CD4-positive, alpha-beta memory T cell (primary cell): Measurements from ENCODE around the gene HRK. TPM values are rescaled to one million over a fixed set of nuclear protein-coding genes. Genes with fewer than 3 reads are reported as not detected.

Experiments used
- CTCF ChIA-PET: fragments of 350-600 bp; sonication (Branson Sonifier 250); formaldehyde crosslinking; loops from one replicate; lab custom pipeline; 2021; ENCODE audit warnings: inconsistent platforms; ENCODE audit not compliant: partially characterized antibody; lab: Charles Lee
- POLR2A ChIA-PET: fragments of 350-600 bp; sonication (Branson Sonifier 250); formaldehyde crosslinking; loops from one replicate; lab custom pipeline; 2021; ENCODE audit not compliant: partially characterized antibody; lab: Charles Lee
- DNase-seq, 5 donors: peaks; one replicate each; pipeline versions ENCODE4 v3.0.0 to v3.0.0-alpha.2; 2020 to 2022; ENCODE audit warnings: mixed read lengths in 1 of 5
- H3K27ac ChIP-seq: one replicate; pipeline ENCODE4 v1.7.0; 2013; ENCODE audit warnings: low read depth, low read length
- H3K27me3 ChIP-seq: 2 replicates; pipeline ENCODE4 v1.7.0; 2013; ENCODE audit warnings: mild to moderate bottlenecking, low read length, moderate library complexity; ENCODE audit not compliant: insufficient read depth
- H3K36me3 ChIP-seq: 2 replicates; pipeline ENCODE4 v1.7.0; 2013; ENCODE audit warnings: mild to moderate bottlenecking, low read length, moderate library complexity; ENCODE audit not compliant: insufficient read depth
- H3K4me1 ChIP-seq: 2 replicates; pipeline ENCODE4 v1.7.0; 2013; ENCODE audit warnings: mild to moderate bottlenecking, low read length, moderate library complexity; ENCODE audit not compliant: insufficient read depth
- H3K4me3 ChIP-seq, 2 donors: one replicate each; pipeline ENCODE4 v1.7.0; 2013; ENCODE audit warnings: low read length in 2 of 2, mild to moderate bottlenecking in 1 of 2
- H3K9me3 ChIP-seq, 2 donors: one replicate each; pipeline ENCODE4 v1.7.0; 2013; ENCODE audit warnings: low read length in 2 of 2, control low read depth in 1 of 2; ENCODE audit not compliant: control insufficient read depth in 1 of 2
- H3K27ac Mint-ChIP-seq, 7 donors: one replicate each; pipeline ENCODE4 v1.8.0; 2020 to 2021; ENCODE audit warnings: mixed read lengths in 7 of 7, mild to moderate bottlenecking in 6 of 7, inconsistent platforms in 3 of 7, moderate library complexity in 3 of 7
- H3K27me3 Mint-ChIP-seq, 2 donors: one replicate each; pipeline ENCODE4 v1.8.0; 2020 to 2021; ENCODE audit warnings: mixed read lengths in 2 of 2
- H3K36me3 Mint-ChIP-seq, 2 donors: one replicate each; pipeline ENCODE4 v1.8.0; 2020 to 2021; ENCODE audit warnings: mixed read lengths in 2 of 2, inconsistent platforms in 1 of 2, mild to moderate bottlenecking in 1 of 2
- H3K4me1 Mint-ChIP-seq, 4 donors: one replicate each; pipeline ENCODE4 v1.8.0; 2020 to 2021; ENCODE audit warnings: mixed read lengths in 4 of 4, mild to moderate bottlenecking in 1 of 4
- H3K4me3 Mint-ChIP-seq, 8 donors: one replicate each; pipeline ENCODE4 v1.8.0; 2020 to 2021; ENCODE audit warnings: mixed read lengths in 8 of 8, mild to moderate bottlenecking in 7 of 8, moderate library complexity in 6 of 8, inconsistent platforms in 3 of 8
- H3K9me3 Mint-ChIP-seq, 8 donors: one replicate each; pipeline ENCODE4 v1.8.0; 2020 to 2021; ENCODE audit warnings: mixed read lengths in 8 of 8, mild to moderate bottlenecking in 5 of 8, inconsistent platforms in 3 of 8, moderate library complexity in 1 of 8
- intact Hi-C: fragments of 100-400 bp; cut with micrococcal nuclease; formaldehyde crosslinking; loops from one replicate; pipeline ENCODE4 v1.15.1; 2023
- polyA plus RNA-seq, 2 donors: library from polyadenylated mRNA; unstranded; fragments of 300-500 nt; fragmentation: Illumina TruSeq; gene quantifications; one replicate each; pipeline ENCODE4 v1.2.3, GENCODE V29; 2021
- total RNA-seq, 2 experiments: library from RNA; stranded (reverse); gene quantifications; one replicate each; pipeline ENCODE4 v1.2.3, GENCODE V29; 2021

HRK gene
- total and polyA plus RNA-seq, 4 experiments from 2014 or later, result 0.06 TPM; not detected in 3

- no peak for DNase-seq
- peaks cover 6% of the 10 kb centered on the region for H3K4me1 ChIP-seq
- Mint-ChIP-seq H3K9me3 (no peaks in the 10 kb centered on the region), H3K27me3 (peaks cover 11 to 13% of the 10 kb centered on the region in 2 donors), H3K4me3 (no peak overlapping the region), H3K36me3 (no peaks in the 10 kb centered on the region), H3K4me1 (peaks cover 0 to 18% (median 4%) of the 10 kb centered on the region in 4 donors), H3K27ac (no peak overlapping the region)
- no peaks in the 10 kb centered on the region for H3K9me3 ChIP-seq
- intact Hi-C loops, result no loop called here
- H3K36me3 ChIP-seq, result no peaks in the 10 kb centered on the region
- ChIA-PET CTCF (interaction anchor here (1.6 kb wide), 1 partner anchor 15 kb away, joined by 3 read pairs; no protein-coding TSS in a partner anchor), POLR2A (no interaction called here)
- no peaks in the 10 kb centered on the region for H3K27me3 ChIP-seq
- no peak overlapping the region for H3K27ac ChIP-seq
- no peak overlapping the region for H3K4me3 ChIP-seq
These were observed 16.7 kb downstream of the HRK start for GRCh38 chr12:116864371-116865160.

- peaks cover 0 to 18% (median 5%) of the 10 kb centered on the region in 4 donors for H3K4me1 Mint-ChIP-seq
- H3K9me3 Mint-ChIP-seq, result no peaks in the 10 kb centered on the region
- H3K36me3 Mint-ChIP-seq, result no peaks in the 10 kb centered on the region
- H3K27me3 Mint-ChIP-seq, result peaks cover 17% of the 10 kb centered on the region in 2 donors
- no peak for DNase-seq
- Histone ChIP-seq H3K4me1 (peaks cover 6% of the 10 kb centered on the region), H3K27ac (no peak overlapping the region), H3K9me3 (no peaks in the 10 kb centered on the region), H3K4me3 (no peak overlapping the region), H3K27me3 (no peaks in the 10 kb centered on the region), H3K36me3 (no peaks in the 10 kb centered on the region)
- no peak overlapping the region for H3K4me3 Mint-ChIP-seq
- H3K27ac Mint-ChIP-seq, result no peak overlapping the region
- CTCF ChIA-PET, result interaction anchor here (0.6 to 1.6 kb wide), 3 partner anchors 9 to 42 kb away, joined by 3 to 4 read pairs (median 3); no protein-coding TSS in a partner anchor
- POLR2A ChIA-PET, result no interaction called here
- intact Hi-C loops, result no loop called here
These were observed 17.9 kb downstream of the HRK start for GRCh38 chr12:116863275-116863767.

GRCh38 chr12:116862167-116862566, 19.1 kb downstream of the HRK start:
- Mint-ChIP-seq H3K4me1 (peaks cover 0 to 18% (median 5%) of the 10 kb centered on the region in 4 donors), H3K27me3 (peaks cover 22 to 26% of the 10 kb centered on the region in 2 donors), H3K4me3 (no peak overlapping the region), H3K36me3 (no peaks in the 10 kb centered on the region), H3K27ac (no peak overlapping the region), H3K9me3 (peaks cover 0 to 3% (median 0%) of the 10 kb centered on the region in 8 donors)
- H3K27me3 ChIP-seq, result no peaks in the 10 kb centered on the region
- no peak overlapping the region for H3K27ac ChIP-seq
- intact Hi-C loops, result no loop called here
- peaks cover 6% of the 10 kb centered on the region for H3K4me1 ChIP-seq
- no peak for DNase-seq
- H3K36me3 ChIP-seq, result no peaks in the 10 kb centered on the region
- POLR2A ChIA-PET, result no interaction called here
- H3K4me3 ChIP-seq, result no peak overlapping the region
- CTCF ChIA-PET, result no interaction called here
- H3K9me3 ChIP-seq, result no peaks in the 10 kb centered on the region

GRCh38 chr12:116861320-116861719, 19.9 kb downstream of the HRK start:
- no peak overlapping the region for H3K4me3 ChIP-seq
- H3K36me3 Mint-ChIP-seq, result no peaks in the 10 kb centered on the region
- H3K9me3 Mint-ChIP-seq, result peaks cover 0 to 3% (median 0%) of the 10 kb centered on the region in 8 donors
- peaks cover 27 to 30% of the 10 kb centered on the region in 2 donors for H3K27me3 Mint-ChIP-seq
- no peak overlapping the region for H3K27ac Mint-ChIP-seq
- H3K27me3 ChIP-seq, result peaks cover under 1% of the 10 kb centered on the region
- no peaks in the 10 kb centered on the region for H3K36me3 ChIP-seq
- no peaks in the 10 kb centered on the region for H3K9me3 ChIP-seq
- peaks cover 6% of the 10 kb centered on the region for H3K4me1 ChIP-seq
- peaks cover 0 to 18% (median 5%) of the 10 kb centered on the region in 4 donors for H3K4me1 Mint-ChIP-seq
- CTCF ChIA-PET, result no interaction called here
- intact Hi-C loops, result no loop called here
- no peak overlapping the region for H3K4me3 Mint-ChIP-seq
- POLR2A ChIA-PET, result no interaction called here
- no peak overlapping the region for H3K27ac ChIP-seq
- peak; percentile 13 to 53 (median 18) for DNase-seq

GRCh38 chr12:116860263-116860662, 21.0 kb downstream of the HRK start:
- peaks cover 6% of the 10 kb centered on the region for H3K4me1 ChIP-seq
- H3K9me3 ChIP-seq, result no peaks in the 10 kb centered on the region
- no peaks in the 10 kb centered on the region for H3K36me3 ChIP-seq
- intact Hi-C loops, result no loop called here
- Mint-ChIP-seq H3K27me3 (peaks cover 30 to 35% of the 10 kb centered on the region in 2 donors), H3K9me3 (peaks cover 0 to 4% (median 0%) of the 10 kb centered on the region in 8 donors), H3K4me1 (peaks cover 0 to 18% (median 5%) of the 10 kb centered on the region in 4 donors), H3K4me3 (no peak overlapping the region), H3K27ac (no peak overlapping the region), H3K36me3 (no peaks in the 10 kb centered on the region)
- H3K27me3 ChIP-seq, result peaks cover 3% of the 10 kb centered on the region
- no peak overlapping the region for H3K4me3 ChIP-seq
- no peak for DNase-seq
- ChIA-PET CTCF (no interaction called here), POLR2A (no interaction called here)
- H3K27ac ChIP-seq, result no peak overlapping the region

- peaks cover 3% of the 10 kb centered on the region for H3K27me3 ChIP-seq
- POLR2A ChIA-PET, result interaction anchor here (0.6 kb wide), 1 partner anchor 10 kb away, joined by 3 read pairs; no protein-coding TSS in a partner anchor
- peaks cover 30 to 36% of the 10 kb centered on the region in 2 donors for H3K27me3 Mint-ChIP-seq
These were observed 22.2 kb downstream of the HRK start for GRCh38 chr12:116859079-116859478.

GRCh38 chr12:116856729-116857128, 24.5 kb downstream of the HRK start:
- DNase-seq, result no peak
- ChIA-PET POLR2A (no interaction called here), CTCF (no interaction called here)
- Mint-ChIP-seq H3K4me3 (no peak overlapping the region), H3K36me3 (no peaks in the 10 kb centered on the region), H3K27ac (no peak overlapping the region), H3K4me1 (peaks cover 0 to 18% (median 5%) of the 10 kb centered on the region in 4 donors), H3K9me3 (peaks cover 0 to 4% (median 0%) of the 10 kb centered on the region in 8 donors), H3K27me3 (peaks cover 27 to 37% of the 10 kb centered on the region in 2 donors)
- intact Hi-C loops, result no loop called here
- peaks cover 6% of the 10 kb centered on the region for H3K4me1 ChIP-seq
- H3K4me3 ChIP-seq, result no peak overlapping the region
- H3K9me3 ChIP-seq, result no peaks in the 10 kb centered on the region
- H3K27ac ChIP-seq, result no peak overlapping the region
- H3K27me3 ChIP-seq, result peaks cover 3% of the 10 kb centered on the region
- no peaks in the 10 kb centered on the region for H3K36me3 ChIP-seq

More at GRCh38 chr12:116859079-116859478, 22.2 kb downstream of the HRK start:
- Mint-ChIP-seq H3K4me1 (peaks cover 0 to 18% (median 5%) of the 10 kb centered on the region in 4 donors), H3K27ac (peak overlapping the region in 1 of 7 donors; percentile 22), H3K4me3 (no peak overlapping the region), H3K36me3 (no peaks in the 10 kb centered on the region), H3K9me3 (peaks cover 0 to 4% (median 0%) of the 10 kb centered on the region in 8 donors)
- Histone ChIP-seq H3K4me3 (no peak overlapping the region), H3K9me3 (no peaks in the 10 kb centered on the region), H3K4me1 (peaks cover 6% of the 10 kb centered on the region), H3K27ac (no peak overlapping the region), H3K36me3 (no peaks in the 10 kb centered on the region)
- DNase-seq, result no peak
- CTCF ChIA-PET, result interaction anchor here (0.6 kb wide), 1 partner anchor 572 kb away, joined by 3 read pairs; no protein-coding TSS in a partner anchor
- intact Hi-C loops, result no loop called here
